Measurements from ENCODE around the gene BEND3.
"Not testable (repeated sequence)": the region's sequence is repeated elsewhere in the genome, so short reads cannot be mapped to it uniquely, and the experiment has no call there.

BEND3 gene

DNA sequence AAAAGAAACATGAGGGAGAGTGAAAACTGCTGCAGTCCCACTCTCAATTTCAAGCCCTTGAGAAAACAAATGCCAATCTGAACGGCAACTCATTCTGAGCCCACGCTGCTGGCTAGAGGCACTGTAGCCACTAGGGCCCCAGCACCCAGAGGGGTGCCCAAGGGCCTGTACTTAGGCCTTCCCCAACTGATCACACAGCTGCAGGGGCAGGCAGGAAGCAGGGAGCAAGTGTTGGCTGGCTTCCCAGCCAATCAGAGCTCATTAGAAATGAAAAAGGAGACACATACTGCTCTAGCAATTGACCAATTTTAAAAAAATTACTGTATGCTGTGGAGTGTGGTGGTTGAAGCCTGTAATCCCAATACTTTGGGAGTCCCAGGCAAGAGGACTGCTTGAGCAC is 3.7 kb upstream of the BEND3 start:
- Histone ChIP-seq H3K9ac (ENCODE audit: low read length) (no peak overlapping the region), H3K4me1 (ENCODE audit: control insufficient read depth, low read depth, low read length) (peaks cover 27% of the 10 kb centered on the region), H3K9me3 (ENCODE audit: control insufficient read depth, low read depth, low read length) (no peaks in the 10 kb centered on the region), H3K27ac (ENCODE audit: low read length) (no peak overlapping the region), H3K36me3 (ENCODE audit: control insufficient read depth, low read depth, low read length) (no peaks in the 10 kb centered on the region), H3K4me3 (ENCODE audit: low read length) (no peak overlapping the region), H3K27me3 (ENCODE audit: control insufficient read depth, insufficient read depth, low read length) (no peaks in the 10 kb centered on the region)

- H3K36me3 ChIP-seq (ENCODE audit: control insufficient read depth, low read depth, low read length); H3K27me3 ChIP-seq (ENCODE audit: control insufficient read depth, insufficient read depth, low read length); H3K27ac ChIP-seq (ENCODE audit: low read length); H3K9ac ChIP-seq (ENCODE audit: low read length); H3K4me3 ChIP-seq (ENCODE audit: low read length); H3K9me3 ChIP-seq (ENCODE audit: control insufficient read depth, low read depth, low read length): not testable (repeated sequence)
- peaks cover 31% of the 10 kb centered on the region for H3K4me1 ChIP-seq (ENCODE audit: control insufficient read depth, low read depth, low read length)
Measured at GRCh38 chr6:107118540-107118939, 3.2 kb upstream of the BEND3 start.

DNA sequence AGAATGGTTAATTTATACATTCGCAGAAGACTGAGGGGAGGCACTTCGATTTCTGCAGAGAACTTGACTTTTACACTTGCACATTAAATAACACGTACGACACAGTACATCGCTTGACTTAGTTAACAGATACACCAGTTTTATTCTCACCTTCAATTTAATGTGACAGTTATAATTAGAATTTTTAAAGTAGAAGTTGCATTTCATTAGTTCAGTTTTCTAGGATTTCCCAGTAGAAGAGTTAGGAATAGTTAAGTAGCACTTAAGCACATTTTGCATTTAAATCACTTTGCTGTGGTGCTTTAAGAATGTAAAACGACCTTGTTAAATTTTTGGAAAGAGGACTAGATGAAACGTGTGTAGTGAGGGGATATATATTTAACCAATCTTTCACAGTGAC is 1.6 kb upstream of the BEND3 start:
- H3K27ac ChIP-seq (ENCODE audit: low read length): peak overlapping the region; percentile 32
- H3K9ac ChIP-seq (ENCODE audit: low read length): peak overlapping the region; percentile 93
- peak overlapping the region; percentile 76 for H3K4me3 ChIP-seq (ENCODE audit: low read length)

GRCh38 chr6:107116328-107116892 is 1.1 kb upstream of the BEND3 start:
- Histone ChIP-seq H3K4me3 (ENCODE audit: low read length) (peak overlapping the region; percentile 76), H3K27me3 (ENCODE audit: control insufficient read depth, insufficient read depth, low read length) (no peaks in the 10 kb centered on the region), H3K4me1 (ENCODE audit: control insufficient read depth, low read depth, low read length) (peaks cover 34% of the 10 kb centered on the region), H3K36me3 (ENCODE audit: control insufficient read depth, low read depth, low read length) (no peaks in the 10 kb centered on the region), H3K27ac (ENCODE audit: low read length) (peak overlapping the region; percentile 99), H3K9ac (ENCODE audit: low read length) (peak overlapping the region; percentile 93), H3K9me3 (ENCODE audit: control insufficient read depth, low read depth, low read length) (no peaks in the 10 kb centered on the region)

More for the DNA sequence above, 1.6 kb upstream of the BEND3 start:
- Histone ChIP-seq H3K9me3 (ENCODE audit: control insufficient read depth, low read depth, low read length) (no peaks in the 10 kb centered on the region), H3K4me1 (ENCODE audit: control insufficient read depth, low read depth, low read length) (peaks cover 34% of the 10 kb centered on the region), H3K36me3 (ENCODE audit: control insufficient read depth, low read depth, low read length) (no peaks in the 10 kb centered on the region), H3K27me3 (ENCODE audit: control insufficient read depth, insufficient read depth, low read length) (no peaks in the 10 kb centered on the region)

DNA sequence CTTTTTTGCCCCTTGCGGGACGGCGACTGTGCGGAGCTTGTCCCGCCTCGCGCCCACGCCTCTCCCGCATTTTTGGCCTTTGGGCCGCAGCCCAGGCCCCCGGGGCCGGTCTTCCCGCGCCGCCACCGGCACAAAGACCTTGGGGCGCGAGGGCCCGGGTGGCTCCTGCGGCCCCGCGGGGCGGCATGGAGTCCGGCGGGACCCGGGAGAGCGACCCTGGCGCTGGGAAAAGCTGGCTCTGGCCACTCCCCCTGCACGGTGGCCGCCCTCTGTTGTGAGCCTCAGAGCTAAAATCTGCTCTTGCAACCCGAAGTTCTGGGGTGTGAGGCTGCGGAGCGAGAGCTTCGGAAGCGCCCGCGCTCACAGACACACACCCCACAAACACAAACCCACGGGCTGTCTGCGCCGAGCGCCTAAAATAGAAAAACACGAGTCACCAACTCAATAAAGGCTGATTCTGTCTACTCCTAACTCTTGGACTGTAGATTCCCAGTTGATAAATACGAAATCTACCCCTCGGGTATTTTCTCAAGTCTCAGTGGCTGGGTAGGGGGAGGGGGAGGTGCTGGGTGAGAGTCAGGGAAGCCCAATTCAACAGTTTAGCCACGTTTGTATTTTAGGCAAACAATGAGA is 496 bp upstream of the BEND3 start:
- Histone ChIP-seq H3K27me3 (ENCODE audit: control insufficient read depth, insufficient read depth, low read length) (no peaks in the 10 kb centered on the region), H3K36me3 (ENCODE audit: control insufficient read depth, low read depth, low read length) (no peaks in the 10 kb centered on the region), H3K27ac (ENCODE audit: low read length) (peak overlapping the region; percentile 99), H3K9me3 (ENCODE audit: control insufficient read depth, low read depth, low read length) (no peaks in the 10 kb centered on the region), H3K4me1 (ENCODE audit: control insufficient read depth, low read depth, low read length) (peaks cover 34% of the 10 kb centered on the region), H3K4me3 (ENCODE audit: low read length) (peak overlapping the region; percentile 76), H3K9ac (ENCODE audit: low read length) (peak overlapping the region; percentile 93)

GRCh38 chr6:107114213-107114925 is 946 bp downstream of the BEND3 start:
- peaks cover 34% of the 10 kb centered on the region for H3K4me1 ChIP-seq (ENCODE audit: control insufficient read depth, low read depth, low read length)
- no peaks in the 10 kb centered on the region for H3K36me3 ChIP-seq (ENCODE audit: control insufficient read depth, low read depth, low read length)
- peak overlapping the region; percentile 88 for H3K9ac ChIP-seq (ENCODE audit: low read length)
- no peaks in the 10 kb centered on the region for H3K27me3 ChIP-seq (ENCODE audit: control insufficient read depth, insufficient read depth, low read length)
- no peaks in the 10 kb centered on the region for H3K9me3 ChIP-seq (ENCODE audit: control insufficient read depth, low read depth, low read length)
- peak overlapping the region; percentile 94 for H3K4me3 ChIP-seq (ENCODE audit: low read length)
- peak overlapping the region; percentile 93 for H3K27ac ChIP-seq (ENCODE audit: low read length)

- H3K27me3 ChIP-seq (ENCODE audit: control insufficient read depth, insufficient read depth, low read length): no peaks in the 10 kb centered on the region
- H3K9me3 ChIP-seq (ENCODE audit: control insufficient read depth, low read depth, low read length): no peaks in the 10 kb centered on the region
- H3K4me3 ChIP-seq (ENCODE audit: low read length): no peak overlapping the region
- no peaks in the 10 kb centered on the region for H3K36me3 ChIP-seq (ENCODE audit: control insufficient read depth, low read depth, low read length)
- no peak overlapping the region for H3K27ac ChIP-seq (ENCODE audit: low read length)
- peaks cover 25% of the 10 kb centered on the region for H3K4me1 ChIP-seq (ENCODE audit: control insufficient read depth, low read depth, low read length)
- no peak overlapping the region for H3K9ac ChIP-seq (ENCODE audit: low read length)
Measured at GRCh38 chr6:107110200-107110599, 5.1 kb downstream of the BEND3 start.

DNA sequence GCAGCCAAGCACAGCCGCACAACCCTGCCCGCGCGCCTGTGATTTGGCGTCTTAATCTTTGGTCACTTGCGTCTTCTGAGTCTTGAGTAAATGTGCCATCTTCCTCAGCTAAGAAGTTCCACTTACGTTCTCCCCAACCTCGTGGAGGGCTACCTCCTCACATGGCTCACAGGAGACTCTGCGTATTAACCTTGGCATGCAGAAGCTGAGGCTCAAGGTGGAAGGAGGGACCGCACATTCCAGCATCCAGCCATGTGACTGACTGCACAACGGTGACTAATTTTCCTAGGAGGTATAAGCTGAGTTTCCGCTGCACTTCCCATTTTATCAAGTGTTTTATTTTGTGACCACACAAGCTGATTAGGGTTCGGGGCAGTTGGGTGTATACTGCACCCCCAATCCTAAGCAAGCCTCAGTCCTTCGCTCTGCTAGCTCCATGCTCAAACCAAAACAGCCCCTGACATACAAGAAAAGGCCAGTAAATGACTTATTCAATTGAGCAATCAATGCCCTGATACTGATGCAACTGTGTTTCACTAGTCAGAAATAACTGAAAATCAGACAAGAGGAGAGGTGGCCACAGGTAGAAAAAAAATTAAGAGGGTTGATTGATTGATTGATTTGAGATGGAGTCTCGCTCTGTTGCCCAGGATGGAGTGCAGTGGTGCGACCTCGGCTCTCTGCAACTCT is 7.0 kb downstream of the BEND3 start:
- Histone ChIP-seq H3K9ac (ENCODE audit: low read length) (no peak overlapping the region), H3K4me3 (ENCODE audit: low read length) (no peak overlapping the region), H3K27ac (ENCODE audit: low read length) (no peak overlapping the region), H3K4me1 (ENCODE audit: control insufficient read depth, low read depth, low read length) (peaks cover 19% of the 10 kb centered on the region), H3K9me3 (ENCODE audit: control insufficient read depth, low read depth, low read length) (no peaks in the 10 kb centered on the region), H3K36me3 (ENCODE audit: control insufficient read depth, low read depth, low read length) (no peaks in the 10 kb centered on the region), H3K27me3 (ENCODE audit: control insufficient read depth, insufficient read depth, low read length) (no peaks in the 10 kb centered on the region)

GRCh38 chr6:107107791-107108190 is 7.5 kb downstream of the BEND3 start:
- Histone ChIP-seq H3K27ac (ENCODE audit: low read length) (no peak overlapping the region), H3K27me3 (ENCODE audit: control insufficient read depth, insufficient read depth, low read length) (no peaks in the 10 kb centered on the region), H3K4me1 (ENCODE audit: control insufficient read depth, low read depth, low read length) (peaks cover 22% of the 10 kb centered on the region), H3K36me3 (ENCODE audit: control insufficient read depth, low read depth, low read length) (no peaks in the 10 kb centered on the region), H3K4me3 (ENCODE audit: low read length) (no peak overlapping the region), H3K9ac (ENCODE audit: low read length) (no peak overlapping the region), H3K9me3 (ENCODE audit: control insufficient read depth, low read depth, low read length) (no peaks in the 10 kb centered on the region)

DNA sequence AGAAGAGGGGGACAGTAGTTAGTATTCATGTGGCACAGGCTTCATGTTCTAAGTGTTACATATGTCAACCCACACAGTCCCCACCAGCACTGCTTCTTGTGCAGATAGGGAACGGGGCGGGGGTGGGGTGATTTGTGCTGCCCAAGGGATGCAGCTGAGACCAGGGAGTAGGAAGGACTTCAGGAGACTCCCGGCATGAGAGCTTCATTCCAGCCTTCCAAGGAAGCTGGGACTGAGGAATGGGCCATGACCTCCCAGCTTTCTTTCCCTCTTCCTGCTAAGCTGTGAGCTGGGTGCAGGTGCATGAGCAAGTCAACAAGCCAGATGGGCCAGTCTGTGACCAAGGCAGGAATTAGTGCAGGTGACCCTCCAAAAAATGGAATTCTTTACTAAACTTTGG is 9.2 kb downstream of the BEND3 start:
- Histone ChIP-seq H3K4me3 (ENCODE audit: low read length) (no peak overlapping the region), H3K36me3 (ENCODE audit: control insufficient read depth, low read depth, low read length) (no peaks in the 10 kb centered on the region), H3K4me1 (ENCODE audit: control insufficient read depth, low read depth, low read length) (peaks cover 30% of the 10 kb centered on the region), H3K9me3 (ENCODE audit: control insufficient read depth, low read depth, low read length) (no peaks in the 10 kb centered on the region), H3K27me3 (ENCODE audit: control insufficient read depth, insufficient read depth, low read length) (no peaks in the 10 kb centered on the region), H3K27ac (ENCODE audit: low read length) (peak overlapping the region; percentile 19), H3K9ac (ENCODE audit: low read length) (peak overlapping the region; percentile 2)

GRCh38 chr6:107105511-107106116 is 9.7 kb downstream of the BEND3 start:
- H3K27ac ChIP-seq (ENCODE audit: low read length): peak overlapping the region; percentile 19
- H3K9ac ChIP-seq (ENCODE audit: low read length): peak overlapping the region; percentile 2

More at GRCh38 chr6:107105511-107106116, 9.7 kb downstream of the BEND3 start:
- Histone ChIP-seq H3K36me3 (ENCODE audit: control insufficient read depth, low read depth, low read length) (no peaks in the 10 kb centered on the region), H3K4me3 (ENCODE audit: low read length) (no peak overlapping the region), H3K27me3 (ENCODE audit: control insufficient read depth, insufficient read depth, low read length) (no peaks in the 10 kb centered on the region), H3K4me1 (ENCODE audit: control insufficient read depth, low read depth, low read length) (peaks cover 30% of the 10 kb centered on the region), H3K9me3 (ENCODE audit: control insufficient read depth, low read depth, low read length) (no peaks in the 10 kb centered on the region)
